Peyer's patch (tissue), 4 donors: ENCODE measurements around the gene RASAL2.

Experiments used
- POLR2A ChIP-seq, 2 donors: fragments of 450-650 bp; IDR thresholded peaks; one replicate each; pipeline ENCODE4 v1.5.1; 2017; ENCODE audit warnings: antibody characterized with exemption in 2 of 2, mild to moderate bottlenecking in 2 of 2, moderate library complexity in 2 of 2
- TF ChIP-seq, protein P1 (sequence below), 6 experiments: fragments of 450-650 bp in 4 of 6; fragments of 200-600 bp in 2 of 6; sonication (generic) in 1 of 6; IDR thresholded peaks; one replicate each; pipeline ENCODE4 v1.5.1; 2017 to 2019; ENCODE audit warnings: antibody characterized with exemption in 6 of 6, mild to moderate bottlenecking in 3 of 6, moderate library complexity in 1 of 6

DNA sequence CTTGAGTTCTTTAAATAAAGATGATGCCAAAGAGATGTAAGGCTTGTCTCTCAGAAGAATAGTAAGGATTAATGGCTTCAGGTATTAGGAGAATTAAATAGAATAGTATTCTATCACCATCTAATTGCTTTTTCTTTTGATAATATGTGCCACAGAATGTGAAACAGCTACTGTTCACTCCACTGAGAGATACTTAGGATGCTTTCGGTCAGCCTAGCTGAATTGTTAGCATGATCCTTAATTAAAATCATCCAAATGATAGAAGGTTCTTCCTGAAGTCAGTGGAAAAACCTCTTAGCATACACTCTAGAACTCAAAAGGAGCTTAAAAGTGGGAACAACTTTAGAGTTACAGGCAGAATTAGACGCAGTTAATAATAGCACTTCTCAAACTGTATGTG, 97.0 kb downstream of the RASAL2 start:
- TF ChIP-seq, protein P1, sequence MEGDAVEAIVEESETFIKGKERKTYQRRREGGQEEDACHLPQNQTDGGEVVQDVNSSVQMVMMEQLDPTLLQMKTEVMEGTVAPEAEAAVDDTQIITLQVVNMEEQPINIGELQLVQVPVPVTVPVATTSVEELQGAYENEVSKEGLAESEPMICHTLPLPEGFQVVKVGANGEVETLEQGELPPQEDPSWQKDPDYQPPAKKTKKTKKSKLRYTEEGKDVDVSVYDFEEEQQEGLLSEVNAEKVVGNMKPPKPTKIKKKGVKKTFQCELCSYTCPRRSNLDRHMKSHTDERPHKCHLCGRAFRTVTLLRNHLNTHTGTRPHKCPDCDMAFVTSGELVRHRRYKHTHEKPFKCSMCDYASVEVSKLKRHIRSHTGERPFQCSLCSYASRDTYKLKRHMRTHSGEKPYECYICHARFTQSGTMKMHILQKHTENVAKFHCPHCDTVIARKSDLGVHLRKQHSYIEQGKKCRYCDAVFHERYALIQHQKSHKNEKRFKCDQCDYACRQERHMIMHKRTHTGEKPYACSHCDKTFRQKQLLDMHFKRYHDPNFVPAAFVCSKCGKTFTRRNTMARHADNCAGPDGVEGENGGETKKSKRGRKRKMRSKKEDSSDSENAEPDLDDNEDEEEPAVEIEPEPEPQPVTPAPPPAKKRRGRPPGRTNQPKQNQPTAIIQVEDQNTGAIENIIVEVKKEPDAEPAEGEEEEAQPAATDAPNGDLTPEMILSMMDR (IDR thresholded peaks at IDR 0.05): no peak
- TF ChIP-seq POLR2A (IDR thresholded peaks at IDR 0.05): no peak
